Ectodermal cell (in vitro differentiated cells): ENCODE measurements around the gene PPM1M.

Source experiments
- H3K27ac ChIP-seq: 2 replicates; pipeline ENCODE4 v1.7.0; 2013; ENCODE audit warnings: mild to moderate bottlenecking, low read depth, low read length; ENCODE audit not compliant: insufficient read depth, poor library complexity, severe bottlenecking
- H3K27me3 ChIP-seq: 2 replicates; pipeline ENCODE4 v1.7.0; 2013; ENCODE audit warnings: mild to moderate bottlenecking, low read length; ENCODE audit not compliant: insufficient read depth, control insufficient read depth, poor library complexity, severe bottlenecking
- H3K36me3 ChIP-seq: one replicate; pipeline ENCODE4 v1.7.0; 2013; ENCODE audit warnings: low read length; ENCODE audit not compliant: control insufficient read depth, insufficient read depth
- H3K4me1 ChIP-seq: one replicate; pipeline ENCODE4 v1.7.0; 2013; ENCODE audit warnings: low read length; ENCODE audit not compliant: control insufficient read depth, insufficient read depth
- H3K4me3 ChIP-seq: 2 replicates; pipeline ENCODE4 v1.7.0; 2013; ENCODE audit warnings: low read depth, low read length, control low read depth; ENCODE audit not compliant: insufficient read depth
- H3K9me3 ChIP-seq: 2 replicates; pipeline ENCODE4 v1.7.0; 2013; ENCODE audit warnings: mild to moderate bottlenecking, low read length, moderate library complexity; ENCODE audit not compliant: control insufficient read depth
- WGBS, 2 experiments: methylation state at CpG; one replicate each; pipeline ENCODE4 v1.1.7; 2013; ENCODE audit warnings: missing lambda C conversion rate in 2 of 2; 5-methylcytosine and 5-hydroxymethylcytosine counted together

Gene PPM1M

GRCh38 chr3:52247409-52248164 lies 2.0 kb downstream of the PPM1M start:
- no peaks in the 10 kb centered on the region for H3K9me3 ChIP-seq
- WGBS, 2 experiments, result 93 to 95% methylated on average over 7 of the region's 7 CpGs

GRCh38 chr3:52248165-52248541 lies 2.6 kb downstream of the PPM1M start:
- Histone ChIP-seq H3K27ac (no peak overlapping the region), H3K27me3 (peaks cover 40% of the 10 kb centered on the region), H3K9me3 (no peaks in the 10 kb centered on the region), H3K4me1 (peaks cover 5% of the 10 kb centered on the region), H3K36me3 (no peaks in the 10 kb centered on the region), H3K4me3 (no peak overlapping the region)
- 95% methylated on average over 10 of the region's 10 CpGs for whole genome bisulfite sequencing, 2 experiments

More at GRCh38 chr3:52247409-52248164, 2.0 kb downstream of the PPM1M start:
- Histone ChIP-seq H3K27ac (no peak overlapping the region), H3K4me1 (peaks cover 5% of the 10 kb centered on the region), H3K36me3 (no peaks in the 10 kb centered on the region), H3K27me3 (peaks cover 40% of the 10 kb centered on the region), H3K4me3 (no peak overlapping the region)

- peaks cover 2% of the 10 kb centered on the region for H3K36me3 ChIP-seq
- H3K27ac ChIP-seq, result no peak overlapping the region
- 93 to 96% methylated on average over 10 of the region's 10 CpGs for WGBS, 2 experiments
- H3K4me3 ChIP-seq, result no peak overlapping the region
- no peaks in the 10 kb centered on the region for H3K9me3 ChIP-seq
- peaks cover 36% of the 10 kb centered on the region for H3K27me3 ChIP-seq
- peaks cover 5% of the 10 kb centered on the region for H3K4me1 ChIP-seq
Observed at GRCh38 chr3:52248816-52249547, 3.4 kb downstream of the PPM1M start.

- no peak overlapping the region for H3K27ac ChIP-seq
- H3K36me3 ChIP-seq, result peaks cover 2% of the 10 kb centered on the region
- 93 to 94% methylated on average over 6 of the region's 6 CpGs for WGBS, 2 experiments
- no peaks in the 10 kb centered on the region for H3K9me3 ChIP-seq
- peaks cover 5% of the 10 kb centered on the region for H3K4me1 ChIP-seq
- H3K27me3 ChIP-seq, result peaks cover 29% of the 10 kb centered on the region
- no peak overlapping the region for H3K4me3 ChIP-seq
Observed at GRCh38 chr3:52249683-52250082, 4.1 kb downstream of the PPM1M start.

GRCh38 chr3:52250122-52250521 lies 4.6 kb downstream of the PPM1M start:
- H3K4me1 ChIP-seq, result peaks cover 5% of the 10 kb centered on the region
- H3K36me3 ChIP-seq, result peaks cover 3% of the 10 kb centered on the region
- no peaks in the 10 kb centered on the region for H3K9me3 ChIP-seq
- WGBS, 2 experiments, result 94 to 100% methylated on average over 1 of the region's 1 CpG
- H3K27ac ChIP-seq, result no peak overlapping the region
- H3K27me3 ChIP-seq, result peaks cover 24% of the 10 kb centered on the region
- no peak overlapping the region for H3K4me3 ChIP-seq

- no peaks in the 10 kb centered on the region for H3K4me1 ChIP-seq
- H3K4me3 ChIP-seq, result no peak overlapping the region
- no peaks in the 10 kb centered on the region for H3K9me3 ChIP-seq
- peaks cover 36% of the 10 kb centered on the region for H3K36me3 ChIP-seq
- no peak overlapping the region for H3K27ac ChIP-seq
- no peaks in the 10 kb centered on the region for H3K27me3 ChIP-seq
- 92 to 94% methylated on average over 12 of the region's 12 CpGs for WGBS, 2 experiments
Observed at GRCh38 chr3:52253314-52254304, 8.1 kb downstream of the PPM1M start.

- 95% methylated on average over 9 of the region's 9 CpGs for WGBS, 2 experiments
- Histone ChIP-seq H3K9me3 (no peaks in the 10 kb centered on the region), H3K4me3 (no peak overlapping the region), H3K27me3 (no peaks in the 10 kb centered on the region), H3K4me1 (no peaks in the 10 kb centered on the region), H3K27ac (no peak overlapping the region), H3K36me3 (peaks cover 45% of the 10 kb centered on the region)
Observed at GRCh38 chr3:52254608-52255007, 9.0 kb downstream of the PPM1M start.

GRCh38 chr3:52256159-52256558 lies 10.6 kb downstream of the PPM1M start:
- WGBS, 2 experiments, result 100% methylated on average over 2 to 3 of the region's 3 CpGs

GRCh38 chr3:52256622-52257021 lies 11.1 kb downstream of the PPM1M start:
- H3K27ac ChIP-seq, result no peak overlapping the region
- 95 to 97% methylated on average over 4 of the region's 4 CpGs for WGBS, 2 experiments

More at GRCh38 chr3:52256159-52256558, 10.6 kb downstream of the PPM1M start:
- H3K4me3 ChIP-seq, result no peak overlapping the region
- H3K4me1 ChIP-seq, result no peaks in the 10 kb centered on the region
- no peaks in the 10 kb centered on the region for H3K27me3 ChIP-seq
- H3K9me3 ChIP-seq, result no peaks in the 10 kb centered on the region
- H3K27ac ChIP-seq, result no peak overlapping the region
- peaks cover 59% of the 10 kb centered on the region for H3K36me3 ChIP-seq

More at GRCh38 chr3:52256622-52257021, 11.1 kb downstream of the PPM1M start:
- H3K36me3 ChIP-seq, result peaks cover 64% of the 10 kb centered on the region
- no peak overlapping the region for H3K4me3 ChIP-seq
- no peaks in the 10 kb centered on the region for H3K27me3 ChIP-seq
- no peaks in the 10 kb centered on the region for H3K9me3 ChIP-seq
- no peaks in the 10 kb centered on the region for H3K4me1 ChIP-seq
